Measurements from ENCODE around the gene ERFL.
"Not testable (repeated sequence)": the region's sequence is repeated elsewhere in the genome, so short reads cannot be mapped to it uniquely, and the experiment has no call there.

Gene ERFL

GRCh38 chr19:41941410-41942202 lies 13.4 kb upstream of the ERFL start:
- H3K9me3 ChIP-seq (ENCODE audit: insufficient read depth, low read length), result no peaks in the 10 kb centered on the region
- no peaks in the 10 kb centered on the region for H3K36me3 ChIP-seq (ENCODE audit: insufficient read depth, insufficient read length, low read length)
- TF ChIP-seq YY1 (IDR thresholded peaks at IDR 0.05; ENCODE audit: insufficient read depth, insufficient read length), result no peak
- TF ChIP-seq ZNF274 (IDR thresholded peaks at IDR 0.05; ENCODE audit: low read depth, low read length), result no peak
- TF ChIP-seq SUZ12 (IDR thresholded peaks at IDR 0.05; ENCODE audit: extremely low read depth, insufficient read depth, insufficient read length), result no peak
- no peak overlapping the region for H3K4me3 ChIP-seq (ENCODE audit: insufficient read length, low read depth)
- H3K4me1 ChIP-seq (ENCODE audit: insufficient read depth, insufficient read length), result no peaks in the 10 kb centered on the region
- no peak for DNase-seq (ENCODE audit: low read depth, low spot score)
- H3K9ac ChIP-seq (ENCODE audit: insufficient read length, low read depth), result peak overlapping the region; percentile 21
- H3K27me3 ChIP-seq (ENCODE audit: insufficient read depth, insufficient read length), result peaks cover 15% of the 10 kb centered on the region

- Histone ChIP-seq H3K4me1 (ENCODE audit: insufficient read depth, insufficient read length) (no peaks in the 10 kb centered on the region), H3K27me3 (ENCODE audit: insufficient read depth, insufficient read length) (peaks cover 22% of the 10 kb centered on the region), H3K4me3 (ENCODE audit: insufficient read length, low read depth) (peak overlapping the region; percentile 40), H3K36me3 (ENCODE audit: insufficient read depth, insufficient read length, low read length) (no peaks in the 10 kb centered on the region), H3K9me3 (ENCODE audit: insufficient read depth, low read length) (no peaks in the 10 kb centered on the region), H3K9ac (ENCODE audit: insufficient read length, low read depth) (peak overlapping the region; percentile 42)
- no peak for DNase-seq (ENCODE audit: low read depth, low spot score)
- TF ChIP-seq SUZ12 (IDR thresholded peaks at IDR 0.05; ENCODE audit: extremely low read depth, insufficient read depth, insufficient read length), result no peak
- TF ChIP-seq ZNF274 (IDR thresholded peaks at IDR 0.05; ENCODE audit: low read depth, low read length), result no peak
- TF ChIP-seq YY1 (IDR thresholded peaks at IDR 0.05; ENCODE audit: insufficient read depth, insufficient read length), result no peak
These were observed 12.6 kb upstream of the ERFL start for GRCh38 chr19:41940731-41941409.

- DNase-seq (ENCODE audit: low read depth, low spot score), result no peak
- Histone ChIP-seq H3K9ac (ENCODE audit: insufficient read length, low read depth) (peak overlapping the region; percentile 56), H3K9me3 (ENCODE audit: insufficient read depth, low read length) (no peaks in the 10 kb centered on the region), H3K27me3 (ENCODE audit: insufficient read depth, insufficient read length) (peaks cover 29% of the 10 kb centered on the region), H3K4me3 (ENCODE audit: insufficient read length, low read depth) (peak overlapping the region; percentile 40), H3K36me3 (ENCODE audit: insufficient read depth, insufficient read length, low read length) (no peaks in the 10 kb centered on the region), H3K4me1 (ENCODE audit: insufficient read depth, insufficient read length) (no peaks in the 10 kb centered on the region)
- TF ChIP-seq ZNF274 (IDR thresholded peaks at IDR 0.05; ENCODE audit: low read depth, low read length) (no peak), SUZ12 (IDR thresholded peaks at IDR 0.05; ENCODE audit: extremely low read depth, insufficient read depth, insufficient read length) (no peak), YY1 (IDR thresholded peaks at IDR 0.05; ENCODE audit: insufficient read depth, insufficient read length) (no peak)
These were observed 11.8 kb upstream of the ERFL start for GRCh38 chr19:41939861-41940730.

- H3K9ac ChIP-seq (ENCODE audit: insufficient read length, low read depth); H3K4me3 ChIP-seq (ENCODE audit: insufficient read length, low read depth); DNase-seq (ENCODE audit: low read depth, low spot score); H3K9me3 ChIP-seq (ENCODE audit: insufficient read depth, low read length); H3K4me1 ChIP-seq (ENCODE audit: insufficient read depth, insufficient read length); H3K36me3 ChIP-seq (ENCODE audit: insufficient read depth, insufficient read length, low read length): not testable (repeated sequence)
- peaks cover 35% of the 10 kb centered on the region for H3K27me3 ChIP-seq (ENCODE audit: insufficient read depth, insufficient read length)
These were observed 11.0 kb upstream of the ERFL start for GRCh38 chr19:41939209-41939608.

GRCh38 chr19:41937525-41938468 lies 9.5 kb upstream of the ERFL start:
- Histone ChIP-seq H3K4me1 (ENCODE audit: insufficient read depth, insufficient read length) (no peaks in the 10 kb centered on the region), H3K36me3 (ENCODE audit: insufficient read depth, insufficient read length, low read length) (no peaks in the 10 kb centered on the region), H3K9ac (ENCODE audit: insufficient read length, low read depth) (no peak overlapping the region), H3K4me3 (ENCODE audit: insufficient read length, low read depth) (no peak overlapping the region), H3K27me3 (ENCODE audit: insufficient read depth, insufficient read length) (peaks cover 49% of the 10 kb centered on the region), H3K9me3 (ENCODE audit: insufficient read depth, low read length) (no peaks in the 10 kb centered on the region)
- DNase-seq (ENCODE audit: low read depth, low spot score), result no peak
- no peak for TF ChIP-seq ZNF274 (IDR thresholded peaks at IDR 0.05; ENCODE audit: low read depth, low read length)
- TF ChIP-seq YY1 (IDR thresholded peaks at IDR 0.05; ENCODE audit: insufficient read depth, insufficient read length), result no peak
- no peak for TF ChIP-seq SUZ12 (IDR thresholded peaks at IDR 0.05; ENCODE audit: extremely low read depth, insufficient read depth, insufficient read length)

- Histone ChIP-seq H3K4me1 (ENCODE audit: insufficient read depth, insufficient read length) (peaks cover 3% of the 10 kb centered on the region), H3K4me3 (ENCODE audit: insufficient read length, low read depth) (no peak overlapping the region), H3K27me3 (ENCODE audit: insufficient read depth, insufficient read length) (peaks cover 58% of the 10 kb centered on the region), H3K36me3 (ENCODE audit: insufficient read depth, insufficient read length, low read length) (no peaks in the 10 kb centered on the region), H3K9me3 (ENCODE audit: insufficient read depth, low read length) (no peaks in the 10 kb centered on the region), H3K9ac (ENCODE audit: insufficient read length, low read depth) (no peak overlapping the region)
- DNase-seq (ENCODE audit: low read depth, low spot score), result no peak
- no peak for TF ChIP-seq ZNF274 (IDR thresholded peaks at IDR 0.05; ENCODE audit: low read depth, low read length)
- TF ChIP-seq SUZ12 (IDR thresholded peaks at IDR 0.05; ENCODE audit: extremely low read depth, insufficient read depth, insufficient read length), result no peak
- TF ChIP-seq YY1 (IDR thresholded peaks at IDR 0.05; ENCODE audit: insufficient read depth, insufficient read length), result no peak
These were observed 8.7 kb upstream of the ERFL start for GRCh38 chr19:41936961-41937360.

Data from NT2/D1 (cell line).